ENCODE measurements around the gene CACNA2D3.
A peak's percentile ranks its signal among the peaks of the same experiment; 100 is the strongest.

The CACNA2D3 gene

DNA sequence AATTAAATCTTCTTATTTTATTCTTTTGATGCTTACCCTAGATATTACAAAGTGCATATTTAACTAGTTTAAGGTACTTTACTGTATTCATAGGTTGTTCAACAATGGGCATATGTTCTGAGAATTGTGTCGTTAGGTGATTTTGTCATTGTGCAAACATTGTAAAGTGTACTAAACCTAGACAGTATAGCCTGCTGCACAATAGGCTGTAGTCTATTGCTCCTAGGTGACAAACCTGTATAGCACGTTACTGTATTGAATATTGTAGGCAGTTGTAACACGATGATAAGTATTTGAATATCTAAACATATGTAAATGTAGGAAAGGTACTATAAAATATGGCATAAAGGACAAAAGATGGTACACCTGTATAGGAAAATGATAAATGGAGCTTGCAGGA, 100.7 kb downstream of the CACNA2D3 start:
- DNase-seq, result no peak

DNA sequence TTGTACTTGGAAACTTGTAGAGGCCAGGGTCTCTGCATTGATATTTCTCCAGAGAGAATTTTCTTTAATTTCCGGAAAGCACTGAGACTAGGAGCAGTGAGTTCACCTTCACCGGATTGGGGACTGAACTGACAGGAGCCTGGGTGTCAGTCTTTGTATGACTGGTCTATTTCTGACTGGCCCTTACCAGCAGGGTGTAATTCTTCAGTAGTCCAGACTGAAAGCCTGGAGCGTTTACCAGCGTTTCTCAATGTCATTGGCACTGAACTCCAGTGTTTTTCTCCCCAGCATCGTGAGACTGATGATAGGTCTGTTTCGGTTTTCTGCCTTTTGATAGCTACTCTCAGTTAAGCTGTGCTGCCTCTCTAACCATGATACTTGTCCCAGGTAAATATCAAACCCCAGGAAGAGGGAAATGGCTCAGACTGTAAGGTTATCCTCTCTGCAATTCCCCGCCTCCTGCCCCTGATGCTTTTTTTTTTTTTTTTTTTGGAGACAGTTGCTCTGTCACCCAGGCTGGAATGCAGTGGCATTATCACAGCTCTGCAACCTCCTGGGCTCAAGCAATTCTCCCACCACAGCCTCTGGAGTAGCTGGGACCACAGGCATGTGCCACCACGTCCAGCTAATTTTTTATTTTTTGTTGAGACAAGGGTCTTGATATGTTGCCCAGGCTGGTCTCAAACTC, 103.6 kb downstream of the CACNA2D3 start:
- no peak for DNase-seq

DNA sequence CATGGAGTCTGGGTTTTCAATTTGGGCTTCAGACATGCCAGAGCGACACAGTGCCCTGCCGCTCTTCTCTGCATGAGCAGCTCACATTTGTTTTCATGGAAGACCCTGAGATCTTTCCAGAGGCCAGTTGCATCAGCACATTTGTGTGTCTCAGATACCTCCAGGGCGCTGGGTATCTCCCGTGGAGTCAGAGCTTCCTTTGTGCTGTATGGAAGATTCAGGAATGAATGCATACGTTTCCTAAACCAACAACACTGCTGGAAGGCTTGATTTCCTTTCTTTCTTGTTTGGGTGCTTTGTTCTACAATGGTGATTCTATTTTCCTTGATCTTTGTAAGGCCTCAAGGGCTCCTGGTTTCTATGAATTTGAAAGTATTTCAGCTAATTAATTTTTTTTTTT, 106.5 kb downstream of the CACNA2D3 start:
- no peak for DNase-seq

- no peak for DNase-seq
These were observed 110.3 kb downstream of the CACNA2D3 start for GRCh38 chr3:54232618-54233017.

GRCh38 chr3:54235998-54236397, 113.6 kb downstream of the CACNA2D3 start:
- no peak for DNase-seq

DNA sequence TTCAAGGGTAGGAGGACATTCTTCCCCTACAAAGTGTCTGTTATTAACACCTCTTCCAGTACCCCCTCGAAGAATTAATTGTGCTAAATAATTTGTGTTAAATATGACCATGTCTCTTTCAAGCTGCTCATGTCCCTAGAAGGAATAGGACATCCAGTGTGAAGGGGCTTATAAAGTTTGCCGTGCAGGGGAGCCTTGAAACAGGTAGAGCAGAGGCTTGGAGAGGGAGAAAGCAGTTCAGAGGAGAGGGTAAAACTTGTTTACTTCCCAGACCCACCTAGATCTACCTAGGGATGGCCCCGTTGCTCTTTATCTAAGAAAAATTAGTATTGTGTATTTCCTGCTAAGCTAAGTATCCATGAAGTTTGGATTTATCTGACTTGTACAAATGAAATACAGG, 114.8 kb downstream of the CACNA2D3 start:
- DNase-seq, result no peak

GRCh38 chr3:54237788-54238502, 115.6 kb downstream of the CACNA2D3 start:
- DNase-seq, result no peak

- DNase-seq, result no peak
These were observed 118.0 kb downstream of the CACNA2D3 start for GRCh38 chr3:54240309-54240708.

- no peak for DNase-seq
These were observed 120.9 kb downstream of the CACNA2D3 start for GRCh38 chr3:54243056-54243931.

DNA sequence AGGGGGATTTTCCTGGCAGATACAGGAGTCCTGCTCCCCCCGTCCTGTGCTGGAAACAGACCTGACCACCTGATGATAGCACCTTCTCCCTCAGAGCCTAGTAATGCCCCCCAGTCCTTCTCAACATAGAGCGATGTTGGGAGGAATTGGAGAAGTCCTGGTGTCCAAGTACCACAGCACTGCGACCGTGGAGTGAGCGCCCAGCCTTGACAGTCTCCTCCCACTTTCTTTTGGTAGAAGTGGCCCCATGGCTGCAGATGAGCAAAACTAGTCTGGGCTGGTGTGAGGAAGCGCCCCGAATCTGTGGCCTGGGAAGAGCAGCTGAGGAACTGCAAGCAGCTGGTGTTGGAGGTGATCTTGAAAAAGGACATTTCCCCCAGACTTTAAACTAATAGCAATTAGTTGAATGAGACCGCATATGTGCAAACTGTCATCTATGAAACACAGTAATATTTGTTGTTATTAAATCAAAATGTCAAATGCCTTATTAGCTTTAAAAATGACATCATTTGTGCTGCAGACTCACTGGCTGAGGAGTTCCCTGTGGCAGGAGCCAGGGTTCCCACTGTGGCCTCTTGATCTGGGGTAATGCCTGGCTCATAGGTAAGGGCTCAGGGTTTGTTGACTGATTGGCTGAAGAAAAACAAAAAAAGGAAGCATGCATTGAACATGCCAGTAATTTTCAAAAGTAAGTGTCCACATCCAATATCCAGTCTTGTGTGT, 121.8 kb downstream of the CACNA2D3 start:
- DNase-seq, result no peak

DNA sequence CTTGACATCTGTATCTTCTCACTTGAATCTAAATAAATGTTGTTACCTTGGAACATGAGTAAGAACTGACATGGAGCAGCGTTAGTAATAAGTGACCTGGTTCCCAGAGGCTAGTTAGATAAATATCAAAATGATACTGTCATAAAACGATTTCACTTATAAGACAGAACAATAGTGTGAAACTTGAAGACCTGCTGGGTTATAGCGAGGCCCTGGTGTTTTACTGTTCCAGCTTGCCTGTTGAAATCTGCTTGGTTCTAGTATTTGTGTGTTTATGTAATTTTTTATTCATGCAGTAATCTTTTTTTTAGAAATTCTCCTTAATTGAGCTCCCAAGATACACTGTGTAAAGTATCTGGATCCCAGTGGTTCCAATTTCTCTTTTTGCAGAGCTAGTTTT, 129.4 kb downstream of the CACNA2D3 start:
- no peak for DNase-seq

GRCh38 chr3:54257125-54257720, 134.9 kb downstream of the CACNA2D3 start:
- no peak for DNase-seq

DNA sequence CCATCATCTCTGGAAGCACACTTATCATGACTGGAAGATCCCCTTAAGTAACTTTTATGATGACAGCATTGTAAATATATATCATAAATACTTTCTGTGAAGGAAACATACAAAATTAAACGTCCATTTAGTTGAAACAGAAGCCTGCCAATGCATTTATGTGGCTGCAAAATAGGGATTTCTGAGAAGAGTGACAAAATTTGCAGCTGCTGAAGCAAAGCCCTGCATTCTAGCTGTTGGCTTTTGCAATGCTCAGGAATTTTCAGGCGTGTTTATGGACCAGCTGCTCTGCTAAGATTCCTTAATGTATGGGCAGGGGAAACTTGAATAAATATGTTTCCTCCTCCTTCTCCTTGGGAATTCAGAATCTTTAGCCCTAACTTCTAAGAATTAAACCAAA, 137.3 kb downstream of the CACNA2D3 start:
- peak; percentile 37 for DNase-seq

DNA sequence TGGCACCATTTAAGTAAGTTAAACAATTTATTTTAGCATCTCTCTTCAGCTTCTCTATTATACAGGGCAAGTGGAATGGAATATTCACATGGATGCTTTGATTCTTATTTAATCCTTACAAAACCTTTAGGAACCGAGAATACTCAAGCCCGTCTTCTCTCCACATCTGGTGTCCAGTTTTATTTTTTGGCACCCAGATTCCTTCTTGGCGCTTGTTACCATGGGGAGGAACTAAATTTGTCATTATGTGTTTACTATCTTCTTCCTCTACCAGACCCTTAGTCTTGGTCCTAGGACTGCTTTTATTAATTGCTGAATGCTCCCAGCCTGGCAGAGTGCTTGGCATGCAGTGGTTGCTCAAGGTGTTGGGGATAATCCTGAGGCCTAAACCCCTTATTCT, 138.8 kb downstream of the CACNA2D3 start:
- DNase-seq, result peak; percentile 44

DNA sequence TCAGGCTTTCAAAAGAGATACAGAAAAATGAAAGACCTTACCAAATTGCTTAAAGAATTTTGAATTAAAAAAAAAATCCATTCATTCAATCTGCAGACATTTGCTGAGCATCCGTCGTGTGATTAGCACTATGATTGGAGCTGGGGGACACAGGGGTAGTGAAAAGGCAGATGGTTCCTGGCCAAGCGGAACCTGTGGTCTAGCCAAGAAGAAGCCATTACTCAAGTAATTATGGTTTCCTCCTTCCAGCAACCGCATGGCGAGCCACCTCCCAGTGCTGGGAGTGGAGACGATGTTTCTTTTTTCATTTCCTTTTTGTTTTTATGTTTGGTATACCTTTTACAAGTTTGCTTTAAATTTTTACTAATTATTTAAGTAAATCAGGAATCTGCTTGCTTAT, 140.2 kb downstream of the CACNA2D3 start:
- DNase-seq, result peak; percentile 60

- DNase-seq, result no peak
These were observed 140.6 kb downstream of the CACNA2D3 start for GRCh38 chr3:54262946-54263345.

GRCh38 chr3:54264050-54264449, 141.7 kb downstream of the CACNA2D3 start:
- DNase-seq, result no peak

GRCh38 chr3:54270816-54271526, 148.6 kb downstream of the CACNA2D3 start:
- DNase-seq, result no peak

- DNase-seq, result no peak
These were observed 151.4 kb downstream of the CACNA2D3 start for GRCh38 chr3:54273791-54274190.

GRCh38 chr3:54274607-54275006, 152.3 kb downstream of the CACNA2D3 start:
- DNase-seq, result no peak

DNA sequence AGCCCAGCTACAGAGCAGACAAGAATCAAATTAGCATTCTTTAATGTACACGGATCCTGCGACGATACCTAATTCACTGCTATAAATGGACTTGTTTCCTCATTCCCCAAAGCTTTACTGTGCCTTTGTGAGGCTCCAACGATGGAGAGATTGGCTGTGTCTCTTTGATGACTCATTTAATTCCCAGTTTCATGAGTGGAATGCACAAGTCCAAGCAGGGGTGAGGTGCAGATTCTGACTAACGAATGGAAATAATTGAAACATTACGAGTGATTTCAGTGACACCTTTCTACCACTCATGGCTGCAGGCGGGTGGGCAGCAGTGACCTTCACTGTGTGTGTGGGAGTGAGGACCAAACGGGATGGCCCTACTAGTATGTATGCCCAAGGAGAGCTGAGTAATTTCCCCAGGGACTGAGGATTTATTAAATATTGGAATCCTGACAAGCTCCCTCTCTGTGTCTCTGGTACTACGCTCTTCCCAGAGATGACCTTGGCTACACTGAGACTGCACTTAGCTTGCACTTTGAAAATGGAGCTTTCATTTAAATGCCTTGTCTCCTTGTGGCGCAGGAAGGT, 156.7 kb downstream of the CACNA2D3 start:
- no peak for DNase-seq
